Esophagus squamous epithelium (tissue), 5 donors: ENCODE data around the gene BBX. TPM values are rescaled to one million over a fixed set of nuclear protein-coding genes. Genes with fewer than 3 reads are reported as not detected.

Experiments used
- DNase-seq: peaks from one replicate; lab custom pipeline; 2025; lab: John Stamatoyannopoulos, UW
- H3K27ac ChIP-seq, 4 donors: fragments of 200-600 bp; sonication (generic); one replicate each; pipeline ENCODE4 v1.5.1; 2016 to 2019; ENCODE audit warnings: mild to moderate bottlenecking in 1 of 4
- H3K27me3 ChIP-seq, 4 donors: fragments of 200-600 bp; sonication (generic); 1 replicate in 3 of 4; 2 replicates in 1 of 4; pipeline versions ENCODE4 v1.5.1 to v1.6.0; 2017 to 2021; ENCODE audit warnings: antibody characterized with exemption in 1 of 4
- H3K36me3 ChIP-seq, 3 donors: fragments of 200-600 bp; sonication (generic); one replicate each; pipeline ENCODE4 v1.5.1; 2016 to 2019
- H3K4me1 ChIP-seq, 3 donors: fragments of 200-600 bp; sonication (generic); one replicate each; pipeline ENCODE4 v1.5.1; 2017 to 2019
- H3K4me3 ChIP-seq, 4 donors: fragments of 200-600 bp; sonication (generic); 1 replicate in 3 of 4; 2 replicates in 1 of 4; pipeline ENCODE4 v1.5.1; 2016 to 2019; ENCODE audit warnings: mild to moderate bottlenecking in 2 of 4, moderate library complexity in 1 of 4
- H3K9me3 ChIP-seq, 3 donors: fragments of 200-600 bp; sonication (generic); one replicate each; pipeline ENCODE4 v1.5.1; 2016 to 2019
- POLR2A ChIP-seq, 4 donors: fragments of 450-650 bp; IDR thresholded peaks; one replicate each; pipeline ENCODE4 v1.6.1; 2017; ENCODE audit warnings: antibody characterized with exemption in 4 of 4, mild to moderate bottlenecking in 4 of 4, moderate library complexity in 3 of 4
- WGBS, 2 donors: methylation state at CpG; one replicate each; pipeline ENCODE4 v1.1.5; 2018; 5-methylcytosine and 5-hydroxymethylcytosine counted together
- intact Hi-C: fragments of 100-400 bp; cut with DNase I; formaldehyde crosslinking; loops from one replicate; pipeline ENCODE4 v1.15.0; 2022
- total RNA-seq, 4 donors: library from RNA; depleted of rRNA; stranded (reverse); fragments of >200 nt; gene quantifications; one replicate each; pipeline ENCODE4 v1.1.0, GENCODE V29; 2016
- TF ChIP-seq, protein P1 (sequence below), 6 experiments: fragments of 450-650 bp in 4 of 6; fragments of 200-600 bp in 2 of 6; sonication (generic) in 2 of 6; IDR thresholded peaks; one replicate each; pipeline ENCODE4 v1.5.1; 2016 to 2019; ENCODE audit warnings: antibody characterized with exemption in 6 of 6, mild to moderate bottlenecking in 4 of 6, moderate library complexity in 4 of 6
- donor health status: DM: yes; HTN: yes; CAD: no.

The BBX gene
- total RNA-seq, 4 donors from 2014 or later: 12.5 to 49.5 (median 35.8) TPM

DNA sequence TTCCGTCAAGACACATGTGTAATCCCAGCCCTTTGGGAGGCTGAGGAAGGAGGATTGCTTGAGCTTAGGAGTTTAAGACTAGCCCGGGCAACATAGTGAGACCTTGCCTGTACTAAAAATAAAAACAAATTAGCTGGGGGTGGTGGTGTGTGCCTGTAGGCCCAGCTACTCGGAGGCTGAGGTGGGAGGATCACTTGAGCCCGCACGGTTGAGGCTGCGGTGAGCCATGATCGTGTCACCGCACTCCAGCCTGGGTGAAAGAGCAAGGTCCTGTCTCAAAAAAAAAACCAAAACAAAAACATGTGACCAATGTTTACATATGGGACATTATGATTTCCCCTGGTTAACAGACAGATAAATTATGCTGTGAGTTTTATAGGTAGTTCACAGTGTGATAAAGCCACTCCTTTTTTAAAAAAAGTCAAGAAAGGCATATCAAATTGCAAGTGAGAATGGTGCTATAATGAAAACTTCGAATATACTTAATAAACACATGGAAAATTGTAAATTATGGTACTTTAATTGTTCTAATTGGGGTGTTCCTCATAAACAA lies 9.2 kb downstream of the BBX start:
- H3K4me3 ChIP-seq: no peak overlapping the region
- DNase-seq: no peak
- H3K9me3 ChIP-seq: no peaks in the 10 kb centered on the region
- H3K4me1 ChIP-seq: peaks cover 0 to 3% (median 0%) of the 10 kb centered on the region in 3 donors
- H3K36me3 ChIP-seq: peaks cover 0 to 2% (median 0%) of the 10 kb centered on the region in 3 donors
- intact Hi-C loops: no loop called here
- H3K27ac ChIP-seq: no peak overlapping the region
- TF ChIP-seq, protein P1, sequence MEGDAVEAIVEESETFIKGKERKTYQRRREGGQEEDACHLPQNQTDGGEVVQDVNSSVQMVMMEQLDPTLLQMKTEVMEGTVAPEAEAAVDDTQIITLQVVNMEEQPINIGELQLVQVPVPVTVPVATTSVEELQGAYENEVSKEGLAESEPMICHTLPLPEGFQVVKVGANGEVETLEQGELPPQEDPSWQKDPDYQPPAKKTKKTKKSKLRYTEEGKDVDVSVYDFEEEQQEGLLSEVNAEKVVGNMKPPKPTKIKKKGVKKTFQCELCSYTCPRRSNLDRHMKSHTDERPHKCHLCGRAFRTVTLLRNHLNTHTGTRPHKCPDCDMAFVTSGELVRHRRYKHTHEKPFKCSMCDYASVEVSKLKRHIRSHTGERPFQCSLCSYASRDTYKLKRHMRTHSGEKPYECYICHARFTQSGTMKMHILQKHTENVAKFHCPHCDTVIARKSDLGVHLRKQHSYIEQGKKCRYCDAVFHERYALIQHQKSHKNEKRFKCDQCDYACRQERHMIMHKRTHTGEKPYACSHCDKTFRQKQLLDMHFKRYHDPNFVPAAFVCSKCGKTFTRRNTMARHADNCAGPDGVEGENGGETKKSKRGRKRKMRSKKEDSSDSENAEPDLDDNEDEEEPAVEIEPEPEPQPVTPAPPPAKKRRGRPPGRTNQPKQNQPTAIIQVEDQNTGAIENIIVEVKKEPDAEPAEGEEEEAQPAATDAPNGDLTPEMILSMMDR (IDR thresholded peaks at IDR 0.05): no peak
- no peak for TF ChIP-seq POLR2A (IDR thresholded peaks at IDR 0.05)
- no peaks in the 10 kb centered on the region for H3K27me3 ChIP-seq
- 89 to 90% methylated on average over 9 of the region's 9 CpGs for WGBS, 2 donors

DNA sequence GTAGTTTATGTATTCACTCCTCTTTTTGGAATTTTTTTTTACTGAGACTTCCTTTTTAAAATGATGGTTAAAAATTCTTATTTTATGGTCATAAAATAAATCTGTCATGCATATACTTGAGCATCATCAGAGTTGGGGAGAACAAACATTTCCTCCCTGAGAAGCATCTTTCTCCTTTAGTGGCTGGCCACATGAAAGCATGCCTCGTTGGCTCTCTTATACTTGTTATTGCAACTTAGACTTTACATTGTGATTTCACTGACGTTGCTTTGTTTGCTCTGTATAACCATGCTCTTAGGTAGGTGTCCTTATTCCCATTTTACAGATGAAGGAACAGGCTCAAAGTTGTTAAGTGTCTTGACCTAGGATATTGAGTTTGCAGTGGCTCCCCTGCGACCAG lies 18.1 kb downstream of the BBX start:
- no peak for DNase-seq
- Histone ChIP-seq H3K27ac (no peak overlapping the region), H3K4me3 (no peak overlapping the region), H3K4me1 (no peaks in the 10 kb centered on the region), H3K36me3 (peaks cover 0 to 9% (median 0%) of the 10 kb centered on the region in 3 donors), H3K27me3 (no peaks in the 10 kb centered on the region), H3K9me3 (no peaks in the 10 kb centered on the region)
- WGBS, 2 donors: 83 to 92% methylated on average over 3 of the region's 3 CpGs
- intact Hi-C loops: no loop called here
- TF ChIP-seq POLR2A (IDR thresholded peaks at IDR 0.05): no peak
- TF ChIP-seq, protein P1 (IDR thresholded peaks at IDR 0.05): no peak

DNA sequence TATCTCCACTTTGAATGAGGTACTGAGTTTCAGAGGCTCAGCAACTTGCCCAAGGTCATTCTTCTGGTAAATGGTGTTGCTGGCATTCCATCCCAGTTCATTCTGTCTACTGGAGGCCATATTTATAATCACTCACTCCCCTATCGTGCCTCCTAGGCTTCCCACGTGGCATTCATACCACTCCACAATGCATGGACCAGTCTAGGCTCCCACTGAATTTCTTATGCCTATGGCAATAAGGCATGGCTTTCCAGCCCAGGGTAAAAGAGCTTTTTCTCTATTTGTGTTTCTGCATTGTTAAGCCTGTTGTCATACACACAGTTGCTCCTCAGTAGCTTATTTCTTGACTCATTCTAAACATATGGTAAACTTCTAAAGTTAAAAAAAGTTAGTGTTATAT lies 19.9 kb downstream of the BBX start:
- 53% methylated on average over 2 of the region's 2 CpGs for WGBS, 2 donors
- no peaks in the 10 kb centered on the region for H3K27me3 ChIP-seq
- intact Hi-C loops: no loop called here
- no peak overlapping the region for H3K27ac ChIP-seq
- no peaks in the 10 kb centered on the region for H3K9me3 ChIP-seq
- H3K4me3 ChIP-seq: no peak overlapping the region
- peaks cover 0 to 9% (median 0%) of the 10 kb centered on the region in 3 donors for H3K36me3 ChIP-seq
- TF ChIP-seq POLR2A (IDR thresholded peaks at IDR 0.05): no peak
- TF ChIP-seq, protein P1 (IDR thresholded peaks at IDR 0.05): no peak
- DNase-seq: no peak
- no peaks in the 10 kb centered on the region for H3K4me1 ChIP-seq

DNA sequence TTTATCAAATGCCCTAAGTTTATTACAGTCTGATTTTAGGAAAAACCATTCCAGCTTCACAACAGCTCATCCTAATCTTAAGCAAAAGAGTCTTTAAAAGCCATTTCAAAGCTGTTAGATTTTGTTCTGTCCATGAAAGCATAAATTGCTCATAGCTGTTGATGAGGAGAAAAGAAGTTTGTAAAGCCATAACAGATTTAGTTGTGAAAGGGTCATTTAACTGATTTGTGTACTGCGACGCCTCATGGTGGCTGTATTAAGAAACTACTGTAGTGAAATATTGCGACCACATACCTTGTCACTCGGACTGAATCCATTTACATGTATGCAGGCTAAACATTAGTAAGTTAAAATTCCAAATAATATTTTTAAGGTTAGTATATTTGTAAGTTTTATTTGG lies 20.9 kb downstream of the BBX start:
- peaks cover 0 to 8% (median 0%) of the 10 kb centered on the region in 3 donors for H3K36me3 ChIP-seq
- H3K4me1 ChIP-seq: no peaks in the 10 kb centered on the region
- no peaks in the 10 kb centered on the region for H3K27me3 ChIP-seq
- H3K27ac ChIP-seq: no peak overlapping the region
- intact Hi-C loops: no loop called here
- no peaks in the 10 kb centered on the region for H3K9me3 ChIP-seq
- WGBS, 2 donors: 85 to 89% methylated on average over 4 of the region's 4 CpGs
- no peak for TF ChIP-seq POLR2A (IDR thresholded peaks at IDR 0.05)
- TF ChIP-seq, protein P1 (IDR thresholded peaks at IDR 0.05): peak in 1 of 6 experiments; percentile 28
- H3K4me3 ChIP-seq: no peak overlapping the region
- no peak for DNase-seq

DNA sequence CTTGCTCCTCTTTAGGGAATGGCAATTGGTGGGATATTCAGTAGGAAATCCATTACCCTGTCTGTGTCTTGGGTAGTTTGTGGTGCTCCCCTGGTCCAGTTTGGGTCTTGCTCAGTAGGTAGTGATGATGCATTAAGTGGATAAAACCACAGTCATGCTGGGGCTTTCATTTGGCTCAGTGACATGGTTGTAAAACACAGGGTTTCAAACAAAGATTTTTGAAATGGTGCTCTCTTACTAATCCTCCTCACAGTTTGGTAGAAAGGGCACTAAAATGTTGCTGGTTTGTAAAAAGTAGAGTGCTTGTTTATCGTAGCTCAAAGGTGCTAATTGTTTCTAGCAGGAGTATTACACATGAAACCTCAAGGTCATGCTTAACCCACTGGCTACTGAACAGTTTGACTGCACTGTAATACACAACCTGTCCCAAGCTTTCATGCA lies 22.9 kb downstream of the BBX start:
- Histone ChIP-seq H3K27me3 (no peaks in the 10 kb centered on the region), H3K36me3 (no peaks in the 10 kb centered on the region), H3K9me3 (no peaks in the 10 kb centered on the region), H3K27ac (no peak overlapping the region), H3K4me1 (no peaks in the 10 kb centered on the region), H3K4me3 (no peak overlapping the region)
- whole genome bisulfite sequencing, 2 donors: 82 to 86% methylated on average over 1 of the region's 1 CpG
- TF ChIP-seq, protein P1 (IDR thresholded peaks at IDR 0.05): no peak
- no peak for TF ChIP-seq POLR2A (IDR thresholded peaks at IDR 0.05)
- intact Hi-C loops: no loop called here
- no peak for DNase-seq
